ENCODE results near the gene MGAT4A. TPM values are rescaled to one million over a fixed set of nuclear protein-coding genes. Genes with fewer than 3 reads are reported as not detected.

Gene MGAT4A
- total and polyA plus RNA-seq, 7 donors, result 3.0 to 12.3 (median 8.0) TPM

DNA sequence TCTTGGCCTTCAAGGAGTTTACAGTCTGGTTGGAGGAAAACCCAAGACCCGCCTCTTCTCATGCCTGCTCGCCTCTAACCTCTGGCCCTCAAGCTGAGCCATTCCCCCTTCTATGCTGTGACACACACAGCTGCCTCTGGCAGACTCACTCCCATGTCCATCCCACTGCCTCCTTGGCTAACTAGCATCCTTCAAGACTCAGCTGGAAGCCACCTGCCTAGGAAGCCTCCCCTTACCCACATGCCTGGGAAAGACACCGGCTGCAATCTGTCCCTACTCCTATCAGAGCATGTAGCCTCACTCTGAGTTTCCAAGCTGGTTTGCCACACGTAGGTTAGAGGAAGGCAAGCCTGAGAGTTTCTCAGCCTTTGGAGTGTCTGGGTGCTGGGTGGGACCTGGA is 6.9 kb upstream of the MGAT4A start:
- intact Hi-C loops (cut with DNase I), result no loop called here
- DNase-seq, result no peak
- no peaks in the 10 kb centered on the region for H3K4me1 ChIP-seq
- no peak for ATAC-seq
- no peak overlapping the region for H3K27ac ChIP-seq
- H3K36me3 ChIP-seq (ENCODE audit: insufficient read depth in 1 of 2, low read depth in 1 of 2), result no peaks in the 10 kb centered on the region
- TF ChIP-seq, protein P1, sequence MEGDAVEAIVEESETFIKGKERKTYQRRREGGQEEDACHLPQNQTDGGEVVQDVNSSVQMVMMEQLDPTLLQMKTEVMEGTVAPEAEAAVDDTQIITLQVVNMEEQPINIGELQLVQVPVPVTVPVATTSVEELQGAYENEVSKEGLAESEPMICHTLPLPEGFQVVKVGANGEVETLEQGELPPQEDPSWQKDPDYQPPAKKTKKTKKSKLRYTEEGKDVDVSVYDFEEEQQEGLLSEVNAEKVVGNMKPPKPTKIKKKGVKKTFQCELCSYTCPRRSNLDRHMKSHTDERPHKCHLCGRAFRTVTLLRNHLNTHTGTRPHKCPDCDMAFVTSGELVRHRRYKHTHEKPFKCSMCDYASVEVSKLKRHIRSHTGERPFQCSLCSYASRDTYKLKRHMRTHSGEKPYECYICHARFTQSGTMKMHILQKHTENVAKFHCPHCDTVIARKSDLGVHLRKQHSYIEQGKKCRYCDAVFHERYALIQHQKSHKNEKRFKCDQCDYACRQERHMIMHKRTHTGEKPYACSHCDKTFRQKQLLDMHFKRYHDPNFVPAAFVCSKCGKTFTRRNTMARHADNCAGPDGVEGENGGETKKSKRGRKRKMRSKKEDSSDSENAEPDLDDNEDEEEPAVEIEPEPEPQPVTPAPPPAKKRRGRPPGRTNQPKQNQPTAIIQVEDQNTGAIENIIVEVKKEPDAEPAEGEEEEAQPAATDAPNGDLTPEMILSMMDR (IDR thresholded peaks at IDR 0.05), result no peak
- 88 to 92% (median 90%) methylated on average over 4 of the region's 4 CpGs for WGBS, 3 donors
- H3K9me3 ChIP-seq, result no peaks in the 10 kb centered on the region
- no peaks in the 10 kb centered on the region for H3K27me3 ChIP-seq (ENCODE audit: insufficient read depth in 3 of 3, low read length in 2 of 3)
- H3K4me3 ChIP-seq, result no peak overlapping the region

- 75 to 97% (median 90%) methylated on average over 2 of the region's 2 CpGs for WGBS, 3 donors
Observed at GRCh38 chr2:98736464-98736889, 5.5 kb upstream of the MGAT4A start.

GRCh38 chr2:98734823-98735260 is 3.9 kb upstream of the MGAT4A start:
- Histone ChIP-seq H3K9me3 (no peaks in the 10 kb centered on the region), H3K27ac (no peak overlapping the region), H3K27me3 (ENCODE audit: insufficient read depth in 3 of 3, low read length in 2 of 3) (no peaks in the 10 kb centered on the region), H3K4me3 (no peak overlapping the region), H3K4me1 (no peaks in the 10 kb centered on the region), H3K36me3 (ENCODE audit: insufficient read depth in 1 of 2, low read depth in 1 of 2) (no peaks in the 10 kb centered on the region)
- intact Hi-C loops (cut with DNase I), result loop anchor here (5.0 kb wide), 2 partner anchors 83 to 87 kb away; no protein-coding TSS in a partner anchor
- no peak for DNase-seq
- ATAC-seq, result no peak
- 30 to 42% (median 37%) methylated on average over 2 of the region's 2 CpGs for WGBS, 3 donors
- TF ChIP-seq, protein P1 (IDR thresholded peaks at IDR 0.05), result no peak

More at GRCh38 chr2:98736464-98736889, 5.5 kb upstream of the MGAT4A start:
- Histone ChIP-seq H3K9me3 (no peaks in the 10 kb centered on the region), H3K36me3 (ENCODE audit: insufficient read depth in 1 of 2, low read depth in 1 of 2) (no peaks in the 10 kb centered on the region), H3K4me3 (no peak overlapping the region), H3K27ac (no peak overlapping the region), H3K27me3 (ENCODE audit: insufficient read depth in 3 of 3, low read length in 2 of 3) (no peaks in the 10 kb centered on the region), H3K4me1 (no peaks in the 10 kb centered on the region)
- TF ChIP-seq, protein P1 (IDR thresholded peaks at IDR 0.05), result no peak
- ATAC-seq (no peak), DNase-seq (no peak)
- intact Hi-C loops (cut with DNase I), result no loop called here

DNA sequence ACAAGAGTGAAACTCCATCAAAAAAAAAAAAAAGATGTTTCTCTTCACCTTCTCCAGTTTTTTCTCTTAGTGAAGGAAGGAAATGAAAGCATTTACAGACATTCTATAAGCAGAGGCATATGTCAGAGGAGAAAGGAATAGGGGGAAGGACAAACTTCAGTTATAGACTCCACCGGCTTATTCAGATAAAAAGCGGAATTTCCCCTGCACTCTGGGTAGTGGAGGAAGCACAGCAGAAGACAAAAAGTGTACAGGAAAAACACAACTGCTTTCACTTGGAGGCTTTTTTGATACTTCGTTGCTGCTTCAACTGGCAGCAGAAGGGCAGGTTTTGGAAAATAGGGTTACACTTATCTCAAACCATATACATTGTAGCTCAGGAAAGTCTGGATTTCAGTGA is 3.2 kb upstream of the MGAT4A start:
- H3K36me3 ChIP-seq (ENCODE audit: insufficient read depth in 1 of 2, low read depth in 1 of 2), result no peaks in the 10 kb centered on the region
- intact Hi-C loops (cut with DNase I), result loop anchor here (5.0 kb wide), 2 partner anchors 82 to 88 kb away; no protein-coding TSS in a partner anchor
- no peaks in the 10 kb centered on the region for H3K27me3 ChIP-seq (ENCODE audit: insufficient read depth in 3 of 3, low read length in 2 of 3)
- no peaks in the 10 kb centered on the region for H3K9me3 ChIP-seq
- WGBS, 3 donors, result 77 to 87% (median 80%) methylated on average over 3 of the region's 3 CpGs
- H3K4me3 ChIP-seq, result no peak overlapping the region
- ATAC-seq (no peak), DNase-seq (no peak)
- no peak overlapping the region for H3K27ac ChIP-seq
- no peaks in the 10 kb centered on the region for H3K4me1 ChIP-seq
- TF ChIP-seq, protein P1 (IDR thresholded peaks at IDR 0.05), result no peak

Measured in psoas muscle (tissue), 8 donors.